Motor neuron (in vitro differentiated cells): ENCODE data around the gene P2RX5. TPM values are rescaled to one million over a fixed set of nuclear protein-coding genes. Genes with fewer than 3 reads are reported as not detected.
A peak's percentile ranks its signal among the peaks of the same experiment; 100 is the strongest.

ENCODE experiments used
- ATAC-seq, 8 experiments: fragments of 200-7000 bp; cut with Tn5 transposase; replicated peaks in 6 of 8; 2 replicates each; pipeline ENCODE4 v1.8.0; 2021; ENCODE audit warnings: mild to moderate bottlenecking in 8 of 8, moderate library complexity in 8 of 8
- H3K27ac ChIP-seq, 2 donors: fragments of 250-450 bp; sonication (Bioruptor Pico); 2 replicates each; pipeline ENCODE4 v1.9.0; 2021; ENCODE audit warnings: antibody characterized with exemption in 2 of 2, mild to moderate bottlenecking in 2 of 2, moderate library complexity in 1 of 2
- H3K4me1 ChIP-seq, 2 donors: fragments of 250-450 bp; sonication (Bioruptor Pico); replicated peaks in 1 of 2; 2 replicates each; pipeline ENCODE4 v1.6.1; 2021; ENCODE audit warnings: antibody characterized with exemption in 2 of 2, mild to moderate bottlenecking in 2 of 2, moderate library complexity in 1 of 2
- H3K4me3 ChIP-seq, 5 donors: fragments of 250-450 bp; sonication (Bioruptor Pico); 2 replicates each; pipeline ENCODE4 v1.9.0; 2021; ENCODE audit warnings: antibody characterized with exemption in 5 of 5, mild to moderate bottlenecking in 5 of 5, moderate library complexity in 4 of 5
- WGBS, 10 experiments: fragments of 450-650 bp; shearing (Covaris generic); methylation state at CpG; one replicate each; pipeline ENCODE4 v1.0.0; 2022; 5-methylcytosine and 5-hydroxymethylcytosine counted together
- in situ Hi-C, 9 experiments: fragments of 400-800 bp; cut with MboI; loops; one replicate each; pipeline ENCODE4 v1.15.0; 2021; ENCODE audit warnings: low sequenced_read_pairs in 9 of 9, low pct_unique_long_range_greater_than_20kb in 2 of 9; ENCODE audit not compliant: unreplicated experiment in 9 of 9
- total RNA-seq, 8 experiments: library from RNA; unstranded; fragments of 300-600 nt; gene quantifications; 2 replicates each; pipeline versions ENCODE4 v1.2.3 to v1.2.4, GENCODE V29; 2022

The P2RX5 gene
- total RNA-seq, 8 experiments from 2014 or later = 0.88 to 20.9 (median 1.3) TPM

DNA sequence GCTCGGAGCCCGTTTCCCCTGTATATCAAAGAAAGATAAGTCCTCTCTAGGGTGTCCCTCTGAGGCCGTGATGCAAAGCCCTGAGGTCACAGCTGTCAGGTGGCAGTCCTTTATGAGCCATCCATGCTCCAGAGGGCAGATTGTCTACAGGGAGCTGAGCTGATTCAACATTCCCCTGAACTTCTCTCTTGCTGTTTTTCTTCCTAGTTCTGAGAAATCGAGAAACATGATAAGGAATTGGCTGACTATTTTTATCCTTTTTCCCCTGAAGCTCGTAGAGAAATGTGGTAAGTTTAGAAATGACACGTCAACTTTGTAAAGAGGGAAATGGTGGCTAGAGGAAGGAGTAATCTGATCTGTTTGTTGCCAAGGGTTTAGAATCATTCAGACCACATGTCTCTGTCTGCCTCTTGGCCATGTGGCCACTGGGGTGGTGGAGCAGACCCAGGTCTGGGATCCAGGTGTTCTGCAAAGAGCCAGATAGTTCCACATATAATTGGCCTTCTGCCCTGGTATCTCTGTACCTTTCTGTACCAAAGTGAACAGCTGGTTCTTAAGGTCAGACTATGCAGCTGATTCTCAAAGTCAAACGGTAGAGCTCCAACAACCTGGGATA is 55.9 kb downstream of the P2RX5 start:
- WGBS, 10 experiments = 0 to 83% (median 50%) methylated on average over 1 to 5 of the region's 7 CpGs
- Histone ChIP-seq H3K27ac (no peak overlapping the region), H3K4me3 (no peak overlapping the region), H3K4me1 (peaks cover 4 to 7% of the 10 kb centered on the region in 2 donors)
- ATAC-seq = no peak
- in situ Hi-C loops = loop anchor here in 4 of 9 experiments (25.0 kb wide), 2 partner anchors 603 to 803 kb away; no protein-coding TSS in a partner anchor

DNA sequence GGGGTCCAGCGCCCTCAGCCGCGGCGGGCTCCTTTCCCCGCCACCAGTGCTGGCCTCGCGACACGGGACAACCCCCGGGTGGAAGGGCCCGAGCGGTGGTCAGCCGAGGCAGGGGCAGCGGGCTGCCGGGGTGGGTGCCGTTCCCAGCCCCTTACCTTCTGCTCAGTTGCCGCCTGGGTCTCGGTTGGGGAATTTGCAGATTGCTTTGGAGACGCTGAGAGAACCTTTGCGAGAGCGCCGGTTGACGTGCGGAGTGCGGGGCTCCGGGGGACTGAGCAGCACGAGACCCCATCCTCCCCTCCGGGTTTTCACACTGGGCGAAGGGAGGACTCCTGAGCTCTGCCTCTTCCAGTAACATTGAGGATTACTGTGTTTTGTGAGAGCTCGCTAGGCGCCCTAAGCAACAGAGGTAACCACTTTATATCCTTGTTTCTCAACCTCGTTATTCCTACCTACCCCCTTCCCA is 59.0 kb downstream of the P2RX5 start:
- peak in 5 of 8 experiments; percentile 1 to 13 (median 6) for ATAC-seq
- in situ Hi-C loops = loop anchor here in 4 of 9 experiments (25.0 kb wide), 2 partner anchors 600 to 800 kb away; no protein-coding TSS in a partner anchor
- H3K27ac ChIP-seq = peak overlapping the region in 1 of 2 donors; percentile 99
- 0 to 6% (median 0%) methylated on average over 1 to 16 of the region's 31 CpGs; no CpG with 5 or more reads in 2 of the 10 experiments for WGBS, 10 experiments
- peaks cover 4 to 9% of the 10 kb centered on the region in 2 donors for H3K4me1 ChIP-seq
- peak overlapping the region; percentile 83 to 97 (median 92) for H3K4me3 ChIP-seq

- ATAC-seq = peak; percentile 89 to 98 (median 96)
- H3K4me3 ChIP-seq = peak within 1 kb of the TSS; percentile 83 to 97 (median 92)
- peak within 1 kb of the TSS; percentile 98 to 99 for H3K27ac ChIP-seq
- H3K4me1 ChIP-seq = peaks cover 4 to 9% of the 10 kb centered on the region in 2 donors
- in situ Hi-C loops = loop anchor here in 4 of 9 experiments (25.0 kb wide), 2 partner anchors 599 to 799 kb away; no protein-coding TSS in a partner anchor
- 12% methylated on average over 5 of the region's 68 CpGs; no CpG with 5 or more reads in 9 of the 10 experiments for WGBS, 10 experiments
Measured at GRCh38 chr17:3636154-3636907, 59.6 kb downstream of the P2RX5 start, which contains the start of the genes CTNS and SHPK. CTNS (plus strand) TSS chr17:3636760; CDS start chr17:3640207, 3,447 bp downstream. SHPK (minus strand) TSS chr17:3636250; CDS start chr17:3636219, 31 bp downstream.

GRCh38 chr17:3635474-3636153 is 60.3 kb downstream of the P2RX5 start:
- Histone ChIP-seq H3K4me3 (peak overlapping the region; percentile 83 to 97 (median 92)), H3K4me1 (peaks cover 4 to 9% of the 10 kb centered on the region in 2 donors), H3K27ac (peak overlapping the region; percentile 98 to 99)
- WGBS, 10 experiments = no CpG with 5 or more reads among the region's 38 CpGs
- in situ Hi-C loops = loop anchor here in 4 of 9 experiments (25.0 kb wide), 2 partner anchors 598 to 798 kb away; no protein-coding TSS in a partner anchor
- peak in 2 of 8 experiments; percentile 1 to 2 for ATAC-seq

DNA sequence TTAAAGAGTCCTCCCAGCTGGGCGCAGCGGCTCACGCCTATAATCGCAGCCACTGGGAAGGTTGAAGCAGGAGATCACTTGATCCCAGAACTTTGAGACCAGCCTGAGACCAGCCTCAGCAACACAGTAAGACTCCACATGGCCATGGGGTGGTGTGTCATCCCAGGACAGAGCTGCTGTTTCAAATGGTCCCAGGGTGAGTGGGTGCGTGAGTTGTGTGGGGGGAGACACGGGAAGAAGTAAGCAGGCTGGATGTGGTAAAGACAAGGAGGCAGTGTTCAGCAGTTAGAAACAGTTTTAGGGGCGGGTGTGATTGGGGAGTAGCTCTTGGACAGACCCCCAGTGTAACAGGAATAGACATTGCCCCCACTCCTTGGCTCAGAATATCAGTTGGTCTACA is 63.7 kb downstream of the P2RX5 start:
- 50 to 100% (median 94%) methylated on average over 1 to 7 of the region's 7 CpGs; no CpG with 5 or more reads in 4 of the 10 experiments for WGBS, 10 experiments
- in situ Hi-C loops = loop anchor here in 4 of 9 experiments (25.0 kb wide), 2 partner anchors 595 to 795 kb away; no protein-coding TSS in a partner anchor
- no peak for ATAC-seq
- Histone ChIP-seq H3K4me1 (peaks cover 4 to 7% of the 10 kb centered on the region in 2 donors), H3K27ac (no peak overlapping the region), H3K4me3 (no peak overlapping the region)

GRCh38 chr17:3630781-3631180 is 65.2 kb downstream of the P2RX5 start:
- H3K4me3 ChIP-seq = no peak overlapping the region
- ATAC-seq = no peak
- in situ Hi-C loops = loop anchor here in 4 of 9 experiments (25.0 kb wide), 2 partner anchors 593 to 793 kb away; no protein-coding TSS in a partner anchor
- H3K4me1 ChIP-seq = peaks cover 4 to 5% of the 10 kb centered on the region in 2 donors
- 87 to 100% (median 100%) methylated on average over 1 to 10 of the region's 10 CpGs; no CpG with 5 or more reads in 2 of the 10 experiments for WGBS, 10 experiments
- H3K27ac ChIP-seq = no peak overlapping the region

DNA sequence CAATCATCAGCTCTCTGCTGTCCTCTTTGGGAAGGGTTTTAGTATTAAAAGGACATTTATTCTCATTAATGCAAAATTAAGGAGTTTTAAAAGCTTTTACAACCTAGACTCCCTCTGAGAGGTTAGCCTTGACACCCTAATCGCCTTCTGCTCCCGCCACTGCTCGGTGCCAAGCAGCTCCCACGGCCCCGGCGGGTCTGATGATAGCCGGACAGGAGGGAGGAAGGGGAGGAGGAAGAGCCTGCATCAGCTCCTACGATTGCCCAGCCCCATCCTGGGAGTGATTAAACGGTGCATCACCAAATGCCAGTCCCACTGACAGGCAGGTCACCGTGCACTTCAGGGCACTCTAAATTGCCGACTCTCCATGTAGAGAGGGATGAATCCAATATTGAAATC is 68.2 kb downstream of the P2RX5 start:
- in situ Hi-C loops = loop anchor here in 4 of 9 experiments (25.0 kb wide), 2 partner anchors 590 to 790 kb away; no protein-coding TSS in a partner anchor
- ATAC-seq = peak in 2 of 8 experiments; percentile 13 to 27
- Histone ChIP-seq H3K27ac (no peak overlapping the region), H3K4me3 (no peak overlapping the region), H3K4me1 (no peaks in the 10 kb centered on the region)
- 86 to 100% (median 97%) methylated on average over 1 to 8 of the region's 11 CpGs; no CpG with 5 or more reads in 4 of the 10 experiments for WGBS, 10 experiments

DNA sequence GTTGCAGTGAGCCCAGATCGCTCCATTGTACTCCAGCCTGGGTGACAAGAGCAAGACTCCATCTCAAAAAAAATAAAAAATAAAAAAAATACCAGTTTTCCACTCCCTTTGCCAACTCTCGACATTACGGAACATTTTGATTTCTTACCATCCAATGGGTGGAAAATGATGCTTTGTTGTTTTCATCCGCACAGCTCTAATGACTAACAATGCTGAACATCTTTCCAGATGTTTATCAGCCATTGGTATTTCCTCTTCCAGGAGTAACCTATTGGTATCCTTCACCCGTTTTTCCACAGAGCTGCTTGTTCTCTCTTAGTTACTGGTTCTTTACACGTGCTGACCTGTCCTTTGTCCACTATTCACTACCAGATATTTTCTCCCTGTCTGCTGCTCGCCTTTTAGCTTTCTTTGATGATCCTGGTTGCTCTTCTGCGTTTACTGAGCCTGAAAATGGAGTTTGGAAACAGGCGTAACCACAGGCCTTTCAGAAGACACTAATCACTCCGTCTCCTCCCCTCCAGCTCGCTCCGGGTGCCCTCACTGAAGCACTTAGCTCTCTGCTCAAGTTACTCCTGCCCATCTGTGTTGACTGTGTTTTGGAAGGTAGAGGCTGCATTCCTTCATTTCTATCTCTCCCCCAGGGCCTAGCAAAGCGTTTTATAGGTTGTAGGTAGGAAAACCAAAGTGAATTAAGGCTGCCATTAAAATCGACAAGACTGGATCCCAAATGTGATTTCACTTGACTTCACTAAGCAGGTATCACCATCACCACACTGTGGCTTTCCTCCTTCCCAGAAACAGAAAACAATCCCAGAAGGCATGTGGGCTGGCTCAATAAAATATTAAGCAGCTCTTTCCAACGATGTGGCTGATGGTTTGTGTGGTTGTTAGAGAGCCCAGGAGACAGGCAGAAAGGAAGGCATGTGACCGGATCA is 68.9 kb downstream of the P2RX5 start:
- 46 to 100% (median 87%) methylated on average over 1 to 14 of the region's 16 CpGs for WGBS, 10 experiments
- H3K27ac ChIP-seq = no peak overlapping the region
- no peak overlapping the region for H3K4me3 ChIP-seq
- H3K4me1 ChIP-seq = no peaks in the 10 kb centered on the region
- peak in 2 of 8 experiments; percentile 15 to 25 for ATAC-seq
- in situ Hi-C loops = loop anchor here in 4 of 9 experiments (25.0 kb wide), 2 partner anchors 590 to 790 kb away; no protein-coding TSS in a partner anchor

Other genes with a start within 250 kb of the P2RX5 start
- gene SPATA22, start 224.3 kb downstream of the P2RX5 start, total RNA-seq = 1 to 10 TPM in 1 of 8 experiments, under 1 TPM in 3, not detected in 4; 0.19 to 1.7 (median 0.72) TPM
- gene ASPA, start 220.2 kb downstream of the P2RX5 start, total RNA-seq = 10 to 100 TPM in 2 of 8 experiments, under 1 TPM in 4, not detected in 2; 0.05 to 35.9 (median 0.46) TPM
- gene TRPV3, start 138.3 kb downstream of the P2RX5 start, total RNA-seq = 1 to 10 TPM in 5 of 8 experiments, under 1 TPM in 3; 0.11 to 3.2 (median 1.2) TPM
- gene TRPV1, start 86.7 kb downstream of the P2RX5 start, total RNA-seq = 1 to 10 TPM; 2.2 to 6.3 (median 2.8) TPM
- 10 to 100 TPM in 2 of 8 experiments, 1 to 10 TPM in 6; 6.1 to 14.4 (median 7.0) TPM for gene SHPK, start 59.9 kb downstream of the P2RX5 start, total RNA-seq
- gene CTNS, start 59.4 kb downstream of the P2RX5 start, total RNA-seq = 10 to 100 TPM in 5 of 8 experiments, 1 to 10 TPM in 3; 3.0 to 16.6 (median 10.9) TPM
- gene TAX1BP3, start 27.6 kb downstream of the P2RX5 start, total RNA-seq = 100 to 1,000 TPM in 2 of 8 experiments, 10 to 100 TPM in 6; 19.2 to 314 (median 43.5) TPM
- gene EMC6, start 27.3 kb downstream of the P2RX5 start, total RNA-seq = 10 to 100 TPM; 21.1 to 60.8 (median 38.2) TPM
- 1 to 10 TPM in 4 of 8 experiments, under 1 TPM in 4; 0.43 to 8.5 (median 1.2) TPM for gene HASPIN, start 27.7 kb upstream of the P2RX5 start, total RNA-seq
- 10 to 100 TPM; 14.0 to 47.6 (median 22.3) TPM for gene ITGAE, start 105.0 kb upstream of the P2RX5 start, total RNA-seq
- gene NCBP3, start 150.1 kb upstream of the P2RX5 start, total RNA-seq = 10 to 100 TPM; 17.7 to 57.9 (median 33.7) TPM
- gene CAMKK1, start 196.9 kb upstream of the P2RX5 start, total RNA-seq = 1 to 10 TPM; 2.2 to 7.7 (median 5.1) TPM
- gene P2RX1, start 220.3 kb upstream of the P2RX5 start, total RNA-seq = 1 to 10 TPM in 1 of 8 experiments, under 1 TPM in 5, not detected in 2; 0.05 to 1.2 (median 0.29) TPM